Activated CD4-positive, alpha-beta T cell treated with anti-CD3 and anti-CD28 coated beads, Interleukin-2, amount 10 ng/mL, durations not matched to agents 7 days and 5 days (primary cell): ENCODE data around the gene SFT2D2. TPM values are rescaled to one million over a fixed set of nuclear protein-coding genes. Genes with fewer than 3 reads are reported as not detected.
"Not testable (repeated sequence)": the region's sequence is repeated elsewhere in the genome, so short reads cannot be mapped to it uniquely, and the experiment has no call there.

ENCODE experiments used
- CTCF ChIA-PET: fragments of 350-600 bp; sonication (Branson Sonifier 250); formaldehyde crosslinking; loops from one replicate; lab custom pipeline; 2021; ENCODE audit warnings: antibody characterized with exemption; lab: Charles Lee
- POLR2A ChIA-PET: fragments of 350-600 bp; sonication (Branson Sonifier 250); formaldehyde crosslinking; loops from one replicate; lab custom pipeline; 2021; ENCODE audit warnings: antibody characterized with exemption; lab: Charles Lee
- DNase-seq: peaks from one replicate; pipeline ENCODE4 v3.0.0-alpha.2; 2020
- H3K27ac Mint-ChIP-seq: one replicate; pipeline ENCODE4 v1.8.0; 2021; ENCODE audit warnings: mild to moderate bottlenecking, moderate library complexity, mixed read lengths
- H3K27me3 Mint-ChIP-seq: one replicate; pipeline ENCODE4 v1.8.0; 2021; ENCODE audit warnings: mixed read lengths
- H3K36me3 Mint-ChIP-seq: one replicate; pipeline ENCODE4 v1.8.0; 2021; ENCODE audit warnings: low read depth, mixed read lengths
- H3K4me1 Mint-ChIP-seq: one replicate; pipeline ENCODE4 v1.8.0; 2021; ENCODE audit warnings: mixed read lengths
- H3K4me3 Mint-ChIP-seq: one replicate; pipeline ENCODE4 v1.8.0; 2021; ENCODE audit warnings: mild to moderate bottlenecking, moderate library complexity, mixed read lengths
- H3K9me3 Mint-ChIP-seq: one replicate; pipeline ENCODE4 v1.8.0; 2021; ENCODE audit warnings: mixed read lengths
- total RNA-seq, 2 experiments: library from RNA; stranded (reverse); gene quantifications; one replicate each; pipeline ENCODE4 v1.2.3, GENCODE V29; 2021

SFT2D2 gene
- total RNA-seq = 10 to 100 TPM; 62.2 to 68.3 TPM

DNA sequence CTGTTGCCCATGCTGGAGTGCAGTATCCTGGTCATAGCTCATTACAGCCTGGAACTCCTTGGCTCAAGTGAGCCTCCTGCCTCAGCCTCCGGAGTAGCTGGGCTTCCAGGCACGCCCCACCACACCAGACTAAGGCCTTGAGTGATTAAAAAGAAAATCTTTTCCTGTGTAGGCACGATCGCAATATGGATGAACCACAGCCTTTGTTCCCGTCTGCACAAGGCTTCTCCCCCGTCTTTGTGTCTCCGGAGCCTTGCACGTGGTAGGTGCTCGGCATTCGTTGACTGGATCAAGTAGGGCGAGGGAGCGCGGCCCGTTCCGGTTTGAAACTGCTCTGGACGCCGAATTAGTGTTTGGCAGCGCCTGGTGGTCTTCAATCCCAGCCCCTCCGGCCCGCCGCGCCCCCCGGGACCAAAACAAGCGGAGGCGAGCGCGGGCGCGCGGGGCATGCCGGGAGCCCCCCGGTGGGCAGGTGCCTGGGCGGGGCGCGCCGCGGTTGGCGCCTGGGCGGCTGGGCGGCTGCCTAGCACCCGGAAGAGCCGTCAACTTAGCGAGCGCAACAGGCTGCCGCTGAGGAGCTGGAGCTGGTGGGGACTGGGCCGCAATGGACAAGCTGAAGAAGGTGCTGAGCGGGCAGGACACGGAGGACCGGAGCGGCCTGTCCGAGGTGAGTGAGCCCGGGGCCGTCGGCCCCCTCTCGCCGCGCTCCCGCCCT is at the start of gene SFT2D2:
SFT2D2 (plus strand) TSS at position 529 of the 715 bp plus-strand sequence; CDS start at position 605, 76 bp downstream.
- Mint-ChIP-seq H3K4me3 (peak within 1 kb of the TSS; percentile 88), H3K27ac (peak within 1 kb of the TSS; percentile 93), H3K27me3 (peaks cover 2% of the 10 kb centered on the region), H3K9me3 (no peaks in the 10 kb centered on the region), H3K4me1 (peaks cover 47% of the 10 kb centered on the region), H3K36me3 (peaks cover 33% of the 10 kb centered on the region)
- peak; percentile 79 for DNase-seq
- ChIA-PET CTCF (interaction anchor here (1.1 to 3.9 kb wide), 3 partner anchors 10 to 143 kb away, joined by 3 to 35 read pairs (median 4); no protein-coding TSS in a partner anchor), POLR2A (interaction anchor here (0.7 to 2.9 kb wide), 2 partner anchors 10 to 672 kb away, joined by 3 to 23 read pairs; no protein-coding TSS in a partner anchor)

DNA sequence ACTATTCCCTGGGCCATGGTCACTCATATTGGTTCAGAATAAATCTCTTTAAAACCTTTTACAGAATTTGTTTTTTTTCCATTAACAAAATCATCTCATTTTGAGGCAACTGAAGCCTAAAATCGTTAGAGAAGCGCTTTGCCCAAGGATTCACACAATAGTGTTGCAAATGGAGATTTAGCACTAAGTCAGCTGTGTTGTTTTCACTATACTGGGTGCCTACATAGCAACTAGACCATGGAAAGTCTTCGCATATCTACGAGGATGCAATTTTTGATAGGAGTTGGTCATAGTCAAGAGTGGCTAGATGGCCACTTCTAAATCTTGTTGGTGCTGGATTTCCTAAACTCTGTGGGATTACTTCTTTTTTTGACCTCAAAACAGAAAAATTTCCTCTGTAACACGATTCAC is 47.6 kb upstream of the SFT2D2 start:
- peaks cover 8% of the 10 kb centered on the region for H3K4me1 Mint-ChIP-seq
- POLR2A ChIA-PET = no interaction called here
- CTCF ChIA-PET = interaction anchor here (0.6 to 1.6 kb wide), 4 partner anchors 10 to 1171 kb away, joined by 3 read pairs; no protein-coding TSS in a partner anchor
- no peaks in the 10 kb centered on the region for H3K36me3 Mint-ChIP-seq
- H3K27me3 Mint-ChIP-seq = peaks cover 5% of the 10 kb centered on the region
- no peak overlapping the region for H3K27ac Mint-ChIP-seq
- no peaks in the 10 kb centered on the region for H3K9me3 Mint-ChIP-seq
- no peak overlapping the region for H3K4me3 Mint-ChIP-seq
- no peak for DNase-seq

DNA sequence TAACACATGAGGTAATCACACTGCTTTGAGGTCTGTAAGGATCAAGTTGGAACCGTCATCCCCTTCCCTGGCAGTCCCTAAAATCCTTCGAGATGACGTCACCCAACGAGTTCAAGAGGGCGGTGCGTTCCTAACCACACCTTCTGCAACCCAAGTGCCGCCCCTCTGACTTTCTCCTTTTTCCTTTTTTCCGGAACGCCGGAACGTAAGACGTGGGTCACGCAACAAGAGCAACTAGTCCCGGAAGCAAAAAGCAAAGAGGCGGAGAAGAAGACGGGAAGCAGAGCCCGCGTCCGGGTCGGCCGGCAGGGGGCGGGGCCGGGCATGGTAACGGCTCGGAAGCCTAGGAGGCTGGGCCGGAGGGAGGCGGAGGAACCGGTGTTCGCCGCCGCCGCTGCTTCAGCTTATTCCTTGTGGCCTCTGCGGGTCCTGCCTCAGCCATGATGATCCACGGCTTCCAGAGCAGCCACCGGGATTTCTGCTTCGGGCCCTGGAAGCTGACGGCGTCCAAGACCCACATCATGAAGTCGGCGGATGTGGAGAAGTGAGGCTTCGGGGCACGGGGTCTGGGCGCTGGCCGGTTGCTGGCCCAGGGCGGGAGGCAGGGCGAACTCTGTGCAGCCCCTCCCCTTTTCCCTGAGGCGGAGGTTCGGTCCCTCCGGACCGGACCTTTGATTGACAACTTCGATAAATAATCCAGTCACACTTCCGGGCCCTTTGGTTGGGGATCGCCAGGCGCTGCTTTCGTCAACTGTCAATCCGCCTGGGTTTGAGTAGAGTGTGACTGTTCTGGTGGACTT is 47.0 kb upstream of the SFT2D2 start, which contains the start of gene TIPRL:
TIPRL (plus strand) TSS at position 325 of the 800 bp plus-strand sequence; CDS start at position 441, 116 bp downstream.
- H3K27me3 Mint-ChIP-seq = peaks cover 3% of the 10 kb centered on the region
- H3K4me3 Mint-ChIP-seq = no peak within 1 kb of the TSS
- DNase-seq = peak; percentile 96
- H3K27ac Mint-ChIP-seq = no peak within 1 kb of the TSS
- ChIA-PET CTCF (interaction anchor here (1.1 to 1.6 kb wide), 2 partner anchors 10 to 164 kb away, joined by 3 read pairs; no protein-coding TSS in a partner anchor), POLR2A (no interaction called here)
- H3K4me1 Mint-ChIP-seq = peaks cover 10% of the 10 kb centered on the region
- no peaks in the 10 kb centered on the region for H3K9me3 Mint-ChIP-seq
- H3K36me3 Mint-ChIP-seq = peaks cover 2% of the 10 kb centered on the region

DNA sequence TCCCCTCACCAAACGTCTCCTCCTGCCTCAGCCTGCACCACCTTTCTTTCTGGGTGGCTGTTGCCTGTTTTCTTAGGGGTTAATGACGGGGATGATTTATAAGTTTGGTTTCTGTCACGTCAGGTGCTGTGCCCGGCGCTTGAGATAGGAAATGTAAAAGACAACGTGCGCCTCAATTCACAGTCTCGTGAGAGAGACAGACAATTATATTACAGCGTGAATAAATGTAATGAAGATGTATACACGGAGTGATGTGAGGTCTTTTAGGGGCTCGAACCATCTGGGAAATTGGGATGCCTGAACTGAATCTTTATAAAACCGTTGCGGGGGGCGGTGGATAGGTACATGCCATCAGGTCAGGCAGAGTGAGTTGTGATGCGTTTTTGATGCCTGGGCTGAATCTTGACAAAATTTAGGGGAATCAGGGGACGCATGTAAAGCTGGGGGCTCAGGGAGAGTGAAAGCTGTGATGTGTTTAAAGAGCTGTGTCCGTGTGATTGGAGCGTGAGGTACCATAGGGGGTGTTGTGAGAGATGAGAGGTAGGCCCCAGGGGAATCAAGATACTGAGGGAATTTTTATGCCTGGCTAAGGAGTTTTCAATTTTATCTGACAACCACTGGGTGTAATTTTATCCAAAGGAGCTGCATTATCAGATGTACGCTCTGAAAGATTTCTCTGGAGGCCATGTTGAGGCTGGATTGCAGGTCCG is 46.2 kb upstream of the SFT2D2 start:
- peaks cover 6% of the 10 kb centered on the region for H3K36me3 Mint-ChIP-seq
- H3K27me3 Mint-ChIP-seq = peaks cover 3% of the 10 kb centered on the region
- no peak overlapping the region for H3K27ac Mint-ChIP-seq
- H3K9me3 Mint-ChIP-seq = no peaks in the 10 kb centered on the region
- no peak overlapping the region for H3K4me3 Mint-ChIP-seq
- ChIA-PET POLR2A (interaction anchor here (0.6 kb wide), 1 partner anchor 130 kb away, joined by 3 read pairs; no protein-coding TSS in a partner anchor), CTCF (interaction anchor here (1.0 to 1.6 kb wide), 2 partner anchors 58 to 164 kb away, joined by 3 read pairs; no protein-coding TSS in a partner anchor)
- H3K4me1 Mint-ChIP-seq = peaks cover 12% of the 10 kb centered on the region
- peak; percentile 9 for DNase-seq

DNA sequence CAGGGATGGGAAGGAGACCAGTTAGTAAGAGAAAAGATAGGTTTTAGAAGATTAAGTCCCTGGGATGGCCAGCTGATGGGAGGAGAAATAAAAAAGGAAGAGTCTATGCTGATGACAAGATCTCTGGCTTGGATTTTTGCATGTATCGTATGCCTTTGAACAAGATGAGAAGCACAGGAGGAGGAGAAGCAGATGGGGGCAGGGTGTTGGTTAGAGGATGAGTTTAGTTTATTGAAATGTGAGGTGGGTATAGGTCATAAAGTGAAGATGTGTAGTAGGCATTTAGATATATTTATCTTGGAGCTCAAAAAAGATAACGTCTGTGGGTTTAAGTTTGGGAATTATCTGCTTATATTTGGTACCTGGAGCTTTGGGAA is 45.7 kb upstream of the SFT2D2 start:
- Mint-ChIP-seq H3K36me3 (peaks cover 9% of the 10 kb centered on the region), H3K27me3 (no peaks in the 10 kb centered on the region), H3K4me1 (peaks cover 12% of the 10 kb centered on the region), H3K9me3 (no peaks in the 10 kb centered on the region), H3K27ac (no peak overlapping the region), H3K4me3 (no peak overlapping the region)
- CTCF ChIA-PET = interaction anchor here (0.6 to 1.8 kb wide), 4 partner anchors 13 to 163 kb away, joined by 3 to 4 read pairs (median 3); no protein-coding TSS in a partner anchor
- POLR2A ChIA-PET = interaction anchor here (0.6 kb wide), 1 partner anchor 130 kb away, joined by 3 read pairs; no protein-coding TSS in a partner anchor
- peak; percentile 20 for DNase-seq

DNA sequence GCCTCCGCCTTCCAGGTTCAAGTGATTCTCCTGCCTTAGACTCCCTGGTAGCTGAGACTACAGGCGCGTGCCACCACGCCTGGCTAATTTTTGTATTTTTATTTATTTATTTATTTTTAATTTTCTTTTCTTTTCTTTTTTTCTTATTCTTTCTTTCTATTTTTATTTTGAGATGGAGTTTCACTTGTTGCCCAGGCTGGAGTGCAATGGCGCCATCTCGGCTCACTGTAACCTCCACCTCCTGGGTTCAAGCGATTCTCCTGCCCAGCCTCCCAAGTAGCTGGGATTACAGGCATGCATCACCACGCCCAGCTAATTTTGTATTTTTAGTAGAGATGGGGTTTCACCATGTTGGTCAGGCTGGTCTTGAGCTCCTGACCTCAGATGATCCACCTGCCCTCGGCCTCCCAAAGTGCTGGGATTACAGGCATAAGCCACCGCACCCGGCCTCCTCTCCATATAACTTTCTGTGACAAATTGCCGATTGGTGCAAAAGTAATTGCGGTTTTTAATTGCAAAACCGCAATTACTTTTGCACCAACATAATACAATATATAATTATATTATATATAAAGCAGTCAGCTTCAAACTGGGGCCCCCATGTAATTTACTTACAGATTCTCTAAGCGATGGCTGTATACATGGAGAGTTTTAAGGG is 44.6 kb upstream of the SFT2D2 start:
- H3K27me3 Mint-ChIP-seq, POLR2A ChIA-PET, DNase-seq, H3K9me3 Mint-ChIP-seq, H3K4me3 Mint-ChIP-seq, H3K27ac Mint-ChIP-seq: not testable (repeated sequence)
- peaks cover 12% of the 10 kb centered on the region for H3K36me3 Mint-ChIP-seq
- CTCF ChIA-PET = interaction anchor here (0.6 to 1.8 kb wide), 3 partner anchors 55 to 1679 kb away, joined by 3 to 4 read pairs (median 4); no protein-coding TSS in a partner anchor
- peaks cover 12% of the 10 kb centered on the region for H3K4me1 Mint-ChIP-seq

DNA sequence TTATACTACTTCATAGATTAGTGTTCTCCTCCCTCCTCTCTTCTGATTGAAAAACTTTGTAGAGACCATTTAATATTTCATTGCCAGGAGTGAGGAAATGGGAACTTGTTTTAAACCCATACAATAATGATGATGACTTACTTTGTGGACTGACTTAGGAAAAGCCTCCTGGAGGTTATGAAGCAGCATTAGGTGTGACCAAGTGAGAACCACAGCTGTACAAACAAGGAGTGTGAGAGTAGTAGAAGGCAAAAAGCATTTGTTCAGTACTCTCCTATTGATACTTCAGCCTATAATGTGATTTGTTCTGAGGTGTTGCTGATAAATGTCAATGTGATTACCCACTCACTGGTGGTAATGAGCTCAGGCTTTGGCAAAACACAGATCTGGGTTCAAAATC is 38.6 kb upstream of the SFT2D2 start:
- POLR2A ChIA-PET = interaction anchor here (0.7 kb wide), 1 partner anchor 110 kb away, joined by 3 read pairs; no protein-coding TSS in a partner anchor
- DNase-seq = no peak
- Mint-ChIP-seq H3K27me3 (no peaks in the 10 kb centered on the region), H3K27ac (no peak overlapping the region), H3K9me3 (no peaks in the 10 kb centered on the region), H3K4me3 (no peak overlapping the region), H3K4me1 (peaks cover 5% of the 10 kb centered on the region), H3K36me3 (peaks cover 55% of the 10 kb centered on the region)
- CTCF ChIA-PET = interaction anchor here (0.6 to 1.4 kb wide), 3 partner anchors 40 to 156 kb away, joined by 3 read pairs; no protein-coding TSS in a partner anchor

DNA sequence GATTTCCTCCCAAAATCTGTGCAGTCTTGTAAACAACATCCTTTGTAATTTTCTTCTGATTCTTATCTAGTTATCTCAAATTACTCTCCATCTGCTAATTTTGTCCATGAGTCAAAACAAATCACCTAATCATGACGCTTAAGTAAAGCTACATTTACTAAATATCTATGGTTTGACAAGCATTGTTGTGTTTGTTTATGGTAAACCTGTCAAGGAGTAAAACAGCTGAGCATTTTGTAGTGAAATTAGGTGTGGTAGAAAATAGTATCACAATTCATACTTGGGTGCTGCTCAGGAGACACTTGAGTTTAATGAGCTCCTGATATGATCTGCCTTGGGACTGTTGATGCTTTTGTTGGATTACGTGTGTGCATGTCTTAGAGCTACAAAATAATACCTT is 35.4 kb upstream of the SFT2D2 start:
- Mint-ChIP-seq H3K27me3 (no peaks in the 10 kb centered on the region), H3K4me3 (no peak overlapping the region), H3K27ac (no peak overlapping the region), H3K36me3 (peaks cover 63% of the 10 kb centered on the region), H3K9me3 (no peaks in the 10 kb centered on the region), H3K4me1 (no peaks in the 10 kb centered on the region)
- POLR2A ChIA-PET = interaction anchor here (0.6 kb wide), 1 partner anchor 238 kb away, joined by 4 read pairs; no protein-coding TSS in a partner anchor
- DNase-seq = no peak
- CTCF ChIA-PET = interaction anchor here (0.7 to 1.0 kb wide), 2 partner anchors 37 to 157 kb away, joined by 3 read pairs; no protein-coding TSS in a partner anchor

DNA sequence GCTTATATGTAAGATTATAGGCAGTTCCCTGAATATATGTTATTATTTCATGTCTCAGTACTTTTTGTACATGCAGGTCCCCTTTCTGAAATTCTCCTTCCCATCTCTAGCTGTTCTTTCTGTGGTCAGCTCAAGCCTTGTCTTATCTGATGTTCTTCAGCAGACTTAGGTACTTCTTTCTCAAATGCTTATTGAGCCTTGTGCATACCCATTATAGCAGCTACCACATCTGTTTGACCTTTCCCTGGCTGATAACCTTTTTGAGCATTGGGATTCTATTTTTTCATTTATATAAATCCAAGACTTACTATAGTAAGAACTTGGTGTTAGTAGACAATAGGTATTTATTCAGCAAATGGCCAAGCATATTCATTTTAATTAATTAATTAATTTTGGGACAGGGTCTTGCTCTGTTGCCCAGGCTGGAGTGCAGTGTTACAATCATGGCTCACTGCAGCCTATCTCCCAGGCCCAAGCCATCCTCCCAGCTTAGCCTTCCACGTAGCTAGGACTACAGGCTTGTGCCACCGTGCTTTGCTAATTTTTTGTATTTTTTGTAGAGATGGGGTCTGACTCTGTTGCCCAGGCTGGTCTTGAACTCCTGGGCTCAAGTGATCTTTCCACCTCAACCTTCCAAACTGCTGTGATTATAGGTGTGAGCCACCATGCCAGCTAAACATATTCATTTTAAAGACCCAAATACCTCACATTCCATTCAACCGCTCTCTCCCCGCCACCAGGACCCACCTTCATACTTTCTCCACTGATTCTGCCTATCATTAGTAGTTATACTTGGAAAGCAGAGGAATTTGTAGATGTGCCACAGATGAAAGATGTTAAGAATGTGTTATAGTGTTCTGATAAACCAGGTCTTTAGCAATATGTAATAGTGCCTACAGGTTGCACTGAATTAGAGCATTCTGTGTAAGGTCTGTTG is 30.3 kb upstream of the SFT2D2 start:
- DNase-seq = no peak
- H3K27me3 Mint-ChIP-seq = no peaks in the 10 kb centered on the region
- H3K36me3 Mint-ChIP-seq = peaks cover 54% of the 10 kb centered on the region
- ChIA-PET POLR2A (no interaction called here), CTCF (interaction anchor here (0.6 kb wide), 1 partner anchor 182 kb away, joined by 7 read pairs; no protein-coding TSS in a partner anchor)
- no peak overlapping the region for H3K27ac Mint-ChIP-seq
- H3K4me3 Mint-ChIP-seq = no peak overlapping the region
- no peaks in the 10 kb centered on the region for H3K9me3 Mint-ChIP-seq
- H3K4me1 Mint-ChIP-seq = peaks cover 3% of the 10 kb centered on the region

DNA sequence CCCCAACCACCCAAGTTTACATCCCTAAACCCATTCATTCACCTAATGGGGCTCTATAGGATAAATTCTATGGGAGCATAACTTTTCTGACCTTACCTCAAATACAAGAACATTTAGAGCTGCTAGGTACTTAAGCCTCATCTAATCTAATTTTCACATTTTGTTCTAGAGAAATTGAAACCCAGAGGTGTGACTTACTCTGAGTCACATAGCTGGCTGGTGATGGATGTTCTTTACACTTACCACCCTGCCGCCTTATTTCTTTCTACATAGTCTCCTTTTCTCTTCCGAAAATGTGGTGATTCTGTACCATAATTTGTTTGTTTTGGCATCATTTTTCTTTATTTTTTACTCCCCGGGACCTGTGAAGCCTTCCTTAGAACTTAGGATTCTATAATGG is 26.7 kb upstream of the SFT2D2 start:
- POLR2A ChIA-PET = no interaction called here

More for the DNA sequence above, 26.7 kb upstream of the SFT2D2 start:
- Mint-ChIP-seq H3K27me3 (no peaks in the 10 kb centered on the region), H3K36me3 (peaks cover 63% of the 10 kb centered on the region), H3K9me3 (no peaks in the 10 kb centered on the region), H3K27ac (no peak overlapping the region), H3K4me1 (peaks cover 3% of the 10 kb centered on the region), H3K4me3 (no peak overlapping the region)
- CTCF ChIA-PET = interaction anchor here (0.9 to 1.2 kb wide), 3 partner anchors 11 to 36 kb away, joined by 3 to 4 read pairs (median 3); no protein-coding TSS in a partner anchor
- no peak for DNase-seq
